GM13977 (cell line): Measurements from ENCODE around the gene CD207.

Experiments used
- DNase-seq: peaks from one replicate; pipeline ENCODE4 v3.0.0; 2012; ENCODE audit warnings: low spot score
- CTCF ChIP-seq: IDR thresholded peaks from 2 replicates; pipeline ENCODE4 v1.5.1; 2012; ENCODE audit warnings: mild to moderate bottlenecking, control low read depth; ENCODE audit not compliant: insufficient read depth; ENCODE audit errors: extremely low read depth, missing control alignments
- in situ Hi-C: fragments of 300-500 bp; cut with MboI; formaldehyde crosslinking; loops from one replicate; pipeline ENCODE4 v1.12.0; 2022; ENCODE audit warnings: low sequenced_read_pairs, low pct_unique_long_range_greater_than_20kb, mixed read lengths, inconsistent platforms; ENCODE audit not compliant: unreplicated experiment

The CD207 gene

GRCh38 chr2:70826696-70827350 lies 8.8 kb downstream of the CD207 start:
- no peak for TF ChIP-seq CTCF
- no peak for DNase-seq

GRCh38 chr2:70823249-70823648 lies 12.4 kb downstream of the CD207 start:
- in situ Hi-C loops: no loop called here
- no peak for TF ChIP-seq CTCF
- no peak for DNase-seq

More at GRCh38 chr2:70826696-70827350, 8.8 kb downstream of the CD207 start:
- in situ Hi-C loops: no loop called here

- in situ Hi-C loops: no loop called here
- DNase-seq: no peak
Observed at GRCh38 chr2:70822843-70823242, 12.8 kb downstream of the CD207 start.

GRCh38 chr2:70820499-70820898 lies 15.1 kb downstream of the CD207 start, which contains the start of gene CLEC4F:
Gene CLEC4F (minus strand): TSS chr2:70820599. CDS start chr2:70820523, 76 bp downstream.
- TF ChIP-seq CTCF: no peak
- DNase-seq: no peak
- in situ Hi-C loops: no loop called here

More at GRCh38 chr2:70822843-70823242, 12.8 kb downstream of the CD207 start:
- TF ChIP-seq CTCF: no peak

- no peak for DNase-seq
- no peak for TF ChIP-seq CTCF
- in situ Hi-C loops: no loop called here
Observed at GRCh38 chr2:70817284-70817954, 18.2 kb downstream of the CD207 start.

GRCh38 chr2:70816726-70817125 lies 18.9 kb downstream of the CD207 start:
- no peak for DNase-seq
- TF ChIP-seq CTCF: no peak
- in situ Hi-C loops: no loop called here
